Hematopoietic multipotent progenitor cell treated with erythropoietin and hydrocortisone succinate and interleukin-3 and kit ligand, for 4 days (in vitro differentiated cells): Measurements from ENCODE around the gene DAPK2.

Experiments used
- DNase-seq: peaks from one replicate; pipeline ENCODE4 v3.0.0-alpha.2; 2015

Gene DAPK2

GRCh38 chr15:63939531-63940130 is 106.7 kb downstream of the DAPK2 start:
- DNase-seq: peak; percentile 29

GRCh38 chr15:63938486-63939061 is 107.7 kb downstream of the DAPK2 start:
- DNase-seq: peak; percentile 84

DNA sequence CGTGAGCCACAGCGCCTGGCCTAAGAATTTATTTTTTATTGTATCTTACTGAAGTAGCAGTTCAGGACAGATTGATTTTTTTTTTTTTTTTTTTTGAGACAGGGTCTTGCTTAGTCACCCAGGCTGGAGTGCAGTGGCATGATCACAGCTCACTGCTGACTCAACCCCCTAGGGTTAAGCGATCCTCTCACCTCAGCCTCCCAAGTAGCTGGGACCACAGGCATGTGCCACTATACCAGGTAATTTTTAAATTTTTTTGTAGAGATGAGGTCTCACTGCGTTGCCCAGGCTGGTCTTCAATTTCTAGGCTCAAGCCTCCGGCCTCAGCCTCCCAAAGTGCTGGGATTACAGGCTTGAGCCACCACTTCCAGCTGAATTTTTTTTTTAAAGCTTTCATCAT is 112.8 kb downstream of the DAPK2 start:
- DNase-seq: peak; percentile 57

- DNase-seq: no peak
These were observed 114.7 kb downstream of the DAPK2 start for GRCh38 chr15:63931556-63931955.

DNA sequence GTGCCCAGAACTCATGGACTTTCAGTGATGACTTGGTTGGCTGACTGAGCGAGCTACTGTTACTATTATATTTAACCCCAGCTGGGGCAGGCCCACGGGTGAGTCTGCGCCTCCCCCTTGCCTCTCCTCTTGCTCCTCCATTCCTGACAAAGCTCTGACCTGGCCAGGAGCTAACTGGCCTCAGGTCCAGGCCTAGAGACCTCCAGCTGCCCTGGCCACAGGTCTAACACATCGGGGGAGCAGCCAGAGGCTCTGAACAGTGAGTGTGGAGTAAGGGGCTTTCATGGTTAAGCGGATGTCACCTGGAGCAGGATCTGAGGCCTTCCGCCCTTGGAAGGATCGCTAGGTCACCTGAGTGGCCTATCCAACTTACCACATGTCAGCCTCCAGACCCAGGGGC is 116.3 kb downstream of the DAPK2 start:
- no peak for DNase-seq

DNA sequence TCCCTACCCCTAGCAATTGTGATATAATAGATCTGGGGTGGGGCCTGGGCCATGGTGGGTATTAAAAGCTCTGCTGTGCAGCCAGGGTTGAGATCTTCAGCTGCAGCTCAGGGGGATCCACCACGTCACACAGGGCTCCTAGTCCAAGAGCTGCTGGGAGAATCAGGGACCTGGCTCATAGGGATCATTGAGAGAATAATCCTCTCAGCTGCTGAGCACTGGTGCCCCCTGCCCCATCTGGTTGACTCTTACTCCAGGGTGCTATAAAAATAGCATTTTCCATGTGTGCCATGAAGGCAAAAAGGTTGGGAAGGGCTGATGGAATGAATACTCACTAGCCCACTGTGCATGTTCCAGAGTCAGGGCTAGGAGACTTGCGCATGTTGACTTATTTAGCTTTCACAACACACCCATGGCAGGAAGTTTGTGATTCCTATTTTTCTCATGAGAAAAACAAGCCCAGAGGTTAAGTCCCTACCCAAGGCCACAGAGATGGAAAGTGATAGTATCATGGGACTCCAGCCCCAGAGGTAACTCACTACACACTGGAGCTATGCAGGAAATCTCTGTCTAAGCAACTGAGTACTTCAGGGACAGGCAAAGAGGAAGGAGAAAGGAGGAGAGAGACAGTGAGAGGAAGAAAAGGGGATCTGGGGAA is 118.0 kb downstream of the DAPK2 start:
- no peak for DNase-seq

GRCh38 chr15:63923993-63924950 is 122.0 kb downstream of the DAPK2 start:
- DNase-seq: no peak

GRCh38 chr15:63922916-63923315 is 123.4 kb downstream of the DAPK2 start:
- DNase-seq: no peak

- DNase-seq: no peak
These were observed 123.9 kb downstream of the DAPK2 start for GRCh38 chr15:63922261-63922904.

DNA sequence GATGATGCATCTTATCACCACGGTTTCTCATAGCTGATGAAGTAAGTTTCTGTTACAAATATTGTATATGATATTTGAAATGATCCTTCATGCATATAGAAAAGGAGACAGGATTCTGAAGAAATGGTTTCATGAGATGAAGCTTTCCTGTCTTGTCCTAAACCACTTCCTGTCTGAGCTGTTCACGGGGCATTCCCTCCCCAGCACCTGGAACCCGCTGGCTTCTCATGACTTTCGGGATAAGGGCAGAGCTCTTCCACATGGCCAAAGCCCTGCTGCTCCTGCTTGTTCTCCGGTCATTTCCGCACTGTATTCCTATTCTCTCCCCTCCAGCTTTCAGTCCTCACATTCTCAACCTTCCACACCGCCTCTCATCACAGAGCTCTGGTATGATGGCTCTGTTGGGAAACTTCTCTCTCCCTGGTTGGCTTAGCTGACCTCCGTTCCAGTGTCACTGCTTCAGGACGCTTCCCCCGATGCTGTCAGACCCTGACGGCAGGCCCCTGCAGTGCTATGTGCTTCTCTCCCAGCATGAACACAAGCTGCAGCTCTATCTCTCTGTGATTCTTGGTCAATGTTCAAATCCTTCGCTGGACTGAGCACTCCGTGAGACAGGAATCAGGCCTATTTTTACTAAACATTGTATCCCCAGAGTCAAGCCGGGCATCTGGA is 125.6 kb downstream of the DAPK2 start:
- DNase-seq: no peak

DNA sequence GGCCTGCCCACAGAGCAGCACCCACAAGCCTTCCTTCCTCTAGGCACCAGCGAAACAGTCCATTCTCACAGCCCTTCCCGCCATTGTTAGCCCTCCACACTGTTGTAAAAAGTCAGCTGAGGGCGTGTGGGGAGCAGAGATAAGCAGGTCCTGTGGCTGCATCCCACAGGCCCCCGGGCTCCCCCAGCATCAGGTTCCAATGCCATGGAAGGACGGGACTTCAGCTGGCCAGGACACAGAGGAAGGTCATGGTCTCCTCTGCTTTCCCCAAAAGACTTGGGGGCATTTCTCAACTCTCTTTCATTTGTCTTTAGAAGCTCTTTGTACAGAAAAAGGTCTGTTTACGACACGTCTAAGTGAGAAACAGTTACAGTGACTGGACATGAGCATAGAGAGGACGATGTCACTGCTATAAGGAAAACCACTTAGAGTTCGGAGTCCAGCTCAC is 127.4 kb downstream of the DAPK2 start:
- DNase-seq: peak; percentile 78

GRCh38 chr15:63918317-63918672 is 128.0 kb downstream of the DAPK2 start:
- DNase-seq: no peak

GRCh38 chr15:63917588-63918316 is 128.5 kb downstream of the DAPK2 start:
- no peak for DNase-seq

- peak; percentile 63 for DNase-seq
These were observed 130.2 kb downstream of the DAPK2 start for GRCh38 chr15:63915873-63916771.

GRCh38 chr15:63915209-63915872 is 130.9 kb downstream of the DAPK2 start:
- no peak for DNase-seq

GRCh38 chr15:63913786-63914315 is 132.4 kb downstream of the DAPK2 start:
- DNase-seq: no peak

GRCh38 chr15:63913336-63913735 is 132.9 kb downstream of the DAPK2 start:
- no peak for DNase-seq

DNA sequence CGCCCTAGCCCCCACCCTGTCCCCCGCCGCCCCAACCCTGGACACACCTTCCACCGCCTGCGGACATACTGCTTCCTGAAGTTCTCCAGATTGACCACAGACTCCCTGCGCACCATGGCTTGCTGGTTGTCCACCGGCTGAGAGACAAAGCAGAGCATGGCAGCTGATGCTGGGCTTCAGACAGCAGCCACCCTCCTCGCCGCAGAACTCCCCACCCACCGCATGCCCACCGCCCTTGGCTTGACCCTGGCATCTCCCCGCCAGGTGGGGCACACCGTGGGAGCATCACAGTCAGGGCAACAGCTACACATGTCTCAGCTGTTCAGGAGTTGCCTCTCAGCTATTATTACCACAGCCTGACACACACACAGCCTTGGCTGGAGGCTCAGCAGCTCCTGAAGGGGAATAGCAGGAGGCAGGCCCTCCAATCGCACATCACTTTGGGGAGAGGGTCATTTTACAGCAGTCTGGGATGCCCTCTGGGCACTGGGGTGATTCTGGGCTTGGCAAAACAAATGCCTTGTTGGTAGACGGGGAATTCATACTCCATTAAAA is 134.1 kb downstream of the DAPK2 start:
- no peak for DNase-seq

GRCh38 chr15:63911160-63911559 is 135.1 kb downstream of the DAPK2 start:
- no peak for DNase-seq
